ENCODE data around the gene PEX14. TPM values are rescaled to one million over a fixed set of nuclear protein-coding genes. Genes with fewer than 3 reads are reported as not detected.

The PEX14 gene
- total RNA-seq, 1 donor from 2014 or later: 25.6 TPM

GRCh38 chr1:10662824-10663677, 188.3 kb downstream of the PEX14 start:
- DNase-seq (ENCODE audit: low spot score): no peak

GRCh38 chr1:10663678-10664035, 188.9 kb downstream of the PEX14 start:
- DNase-seq (ENCODE audit: low spot score): peak; percentile 54

- DNase-seq (ENCODE audit: low spot score): no peak
Observed at GRCh38 chr1:10664251-10664650, 189.5 kb downstream of the PEX14 start.

GRCh38 chr1:10665226-10665625, 190.5 kb downstream of the PEX14 start:
- no peak for DNase-seq (ENCODE audit: low spot score)

- peak; percentile 92 for DNase-seq (ENCODE audit: low spot score)
Observed at GRCh38 chr1:10665930-10666850, 191.4 kb downstream of the PEX14 start.

GRCh38 chr1:10667861-10668761, 193.4 kb downstream of the PEX14 start:
- no peak for DNase-seq (ENCODE audit: low spot score)

- no peak for DNase-seq (ENCODE audit: low spot score)
Observed at GRCh38 chr1:10669570-10669969, 194.8 kb downstream of the PEX14 start.

GRCh38 chr1:10670190-10670589, 195.4 kb downstream of the PEX14 start:
- no peak for DNase-seq (ENCODE audit: low spot score)

GRCh38 chr1:10671090-10671489, 196.3 kb downstream of the PEX14 start:
- no peak for DNase-seq (ENCODE audit: low spot score)

GRCh38 chr1:10671622-10672342, 197.0 kb downstream of the PEX14 start:
- DNase-seq (ENCODE audit: low spot score): no peak

GRCh38 chr1:10672343-10673050, 197.7 kb downstream of the PEX14 start:
- DNase-seq (ENCODE audit: low spot score): no peak

- DNase-seq (ENCODE audit: low spot score): no peak
Observed at GRCh38 chr1:10673109-10673711, 198.5 kb downstream of the PEX14 start.

- no peak for DNase-seq (ENCODE audit: low spot score)
Observed at GRCh38 chr1:10674222-10674621, 199.5 kb downstream of the PEX14 start.

GRCh38 chr1:10674700-10675609, 200.2 kb downstream of the PEX14 start:
- no peak for DNase-seq (ENCODE audit: low spot score)

- no peak for DNase-seq (ENCODE audit: low spot score)
Observed at GRCh38 chr1:10675813-10676212, 201.1 kb downstream of the PEX14 start.

GRCh38 chr1:10676963-10677362, 202.2 kb downstream of the PEX14 start:
- no peak for DNase-seq (ENCODE audit: low spot score)

- DNase-seq (ENCODE audit: low spot score): peak; percentile 66
Observed at GRCh38 chr1:10677491-10678391, 203.0 kb downstream of the PEX14 start.

GRCh38 chr1:10678402-10678801, 203.7 kb downstream of the PEX14 start:
- no peak for DNase-seq (ENCODE audit: low spot score)
